Ovary (tissue), 3 donors: ENCODE results near the gene CDC42EP1.

Source experiments
- POLR2A ChIP-seq: fragments of 450-650 bp; IDR thresholded peaks from one replicate; pipeline ENCODE4 v1.6.1; 2017; ENCODE audit warnings: antibody characterized with exemption, mild to moderate bottlenecking, moderate library complexity
- TF ChIP-seq, protein P1 (sequence below), 3 donors: fragments of 450-650 bp in 2 of 3; fragments of 200-600 bp in 1 of 3; IDR thresholded peaks; one replicate each; pipeline versions ENCODE4 v1.5.1 to v1.8.0; 2016 to 2022; ENCODE audit warnings: antibody characterized with exemption in 3 of 3, mild to moderate bottlenecking in 1 of 3
- donor health status: DM: no; HTN: no; CAD: no.

DNA sequence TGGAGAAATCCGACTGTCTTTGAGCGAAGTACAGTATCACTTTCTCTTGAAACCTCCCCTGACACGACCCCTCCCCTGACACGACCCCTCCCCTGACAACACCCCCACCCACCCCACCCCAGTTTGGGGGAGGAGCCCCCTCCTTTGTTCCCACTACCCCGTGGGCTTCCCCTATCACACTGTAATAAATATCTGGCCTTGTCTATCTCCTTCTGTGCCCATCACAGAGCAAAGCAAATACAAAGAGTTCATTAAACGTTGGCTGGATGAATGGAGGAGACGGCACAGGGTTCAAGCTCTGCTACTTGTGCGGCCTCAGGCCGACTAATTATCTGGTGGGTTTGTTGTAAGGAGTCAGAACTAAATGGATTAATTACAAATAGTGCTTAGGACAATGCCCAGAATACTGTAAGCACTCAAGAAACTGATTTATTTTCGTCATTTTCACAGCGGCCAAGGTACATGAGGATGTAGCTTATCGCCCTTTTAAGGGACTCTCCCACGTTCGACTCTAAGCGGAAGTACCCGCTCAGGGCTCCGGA is 47.7 kb downstream of the CDC42EP1 start:
- TF ChIP-seq, protein P1, sequence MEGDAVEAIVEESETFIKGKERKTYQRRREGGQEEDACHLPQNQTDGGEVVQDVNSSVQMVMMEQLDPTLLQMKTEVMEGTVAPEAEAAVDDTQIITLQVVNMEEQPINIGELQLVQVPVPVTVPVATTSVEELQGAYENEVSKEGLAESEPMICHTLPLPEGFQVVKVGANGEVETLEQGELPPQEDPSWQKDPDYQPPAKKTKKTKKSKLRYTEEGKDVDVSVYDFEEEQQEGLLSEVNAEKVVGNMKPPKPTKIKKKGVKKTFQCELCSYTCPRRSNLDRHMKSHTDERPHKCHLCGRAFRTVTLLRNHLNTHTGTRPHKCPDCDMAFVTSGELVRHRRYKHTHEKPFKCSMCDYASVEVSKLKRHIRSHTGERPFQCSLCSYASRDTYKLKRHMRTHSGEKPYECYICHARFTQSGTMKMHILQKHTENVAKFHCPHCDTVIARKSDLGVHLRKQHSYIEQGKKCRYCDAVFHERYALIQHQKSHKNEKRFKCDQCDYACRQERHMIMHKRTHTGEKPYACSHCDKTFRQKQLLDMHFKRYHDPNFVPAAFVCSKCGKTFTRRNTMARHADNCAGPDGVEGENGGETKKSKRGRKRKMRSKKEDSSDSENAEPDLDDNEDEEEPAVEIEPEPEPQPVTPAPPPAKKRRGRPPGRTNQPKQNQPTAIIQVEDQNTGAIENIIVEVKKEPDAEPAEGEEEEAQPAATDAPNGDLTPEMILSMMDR (IDR thresholded peaks at IDR 0.05) = no peak
- TF ChIP-seq POLR2A = no peak
